Mesendoderm (in vitro differentiated cells): ENCODE measurements around the gene CRBN.

Experiments used
- DNase-seq: peaks from one replicate; pipeline ENCODE4 v3.0.0; 2013
- H2AK5ac ChIP-seq: 2 replicates; pipeline ENCODE4 v1.6.1; 2013; ENCODE audit warnings: low read length, inconsistent platforms
- H2BK120ac ChIP-seq: 2 replicates; pipeline ENCODE4 v1.6.1; 2013; ENCODE audit warnings: low read depth, mild to moderate bottlenecking, low read length, moderate library complexity, mixed read lengths
- H2BK15ac ChIP-seq: replicated peaks from 2 replicates; pipeline ENCODE4 v1.6.1; 2013; ENCODE audit warnings: low read depth, mild to moderate bottlenecking, moderate library complexity
- H2BK5ac ChIP-seq: 2 replicates; pipeline ENCODE4 v1.6.1; 2013; ENCODE audit warnings: low read length, inconsistent platforms
- H3K18ac ChIP-seq: 2 replicates; pipeline ENCODE4 v1.6.1; 2013; ENCODE audit warnings: mild to moderate bottlenecking, low read length, mixed read lengths
- H3K23ac ChIP-seq: one replicate; pipeline ENCODE4 v1.6.1; 2013; ENCODE audit warnings: low read length
- H3K27ac ChIP-seq: 2 replicates; pipeline ENCODE4 v1.5.1; 2013; ENCODE audit warnings: low read depth, mild to moderate bottlenecking, inconsistent platforms, low read length, moderate library complexity
- H3K27me3 ChIP-seq: 2 replicates; pipeline ENCODE4 v1.6.1; 2013; ENCODE audit warnings: low read length, control low read depth, mild to moderate bottlenecking, inconsistent platforms; ENCODE audit not compliant: insufficient read depth, poor library complexity
- H3K36me3 ChIP-seq: 2 replicates; pipeline ENCODE4 v1.6.1; 2013; ENCODE audit warnings: low read length, inconsistent platforms; ENCODE audit not compliant: control insufficient read depth, insufficient read depth
- H3K4ac ChIP-seq: one replicate; pipeline ENCODE4 v1.6.1; 2013; ENCODE audit warnings: low read depth, mild to moderate bottlenecking, low read length, moderate library complexity
- H3K4me1 ChIP-seq: 2 replicates; pipeline ENCODE4 v1.6.1; 2013; ENCODE audit warnings: low read depth, low read length, inconsistent platforms; ENCODE audit not compliant: control insufficient read depth
- H3K4me2 ChIP-seq: 2 replicates; pipeline ENCODE4 v1.6.1; 2013; ENCODE audit warnings: low read length
- H3K4me3 ChIP-seq: 2 replicates; pipeline ENCODE4 v1.5.1; 2013; ENCODE audit warnings: mild to moderate bottlenecking, low read length
- H3K56ac ChIP-seq: one replicate; pipeline ENCODE4 v1.6.1; 2013; ENCODE audit warnings: low read length
- H3K79me1 ChIP-seq: 2 replicates; pipeline ENCODE4 v1.6.1; 2013; ENCODE audit warnings: low read length, inconsistent platforms
- H3K79me2 ChIP-seq: 2 replicates; pipeline ENCODE4 v1.6.1; 2013; ENCODE audit warnings: mild to moderate bottlenecking, low read length; ENCODE audit not compliant: control insufficient read depth, insufficient read depth
- H3K9ac ChIP-seq: 2 replicates; pipeline ENCODE4 v1.6.1; 2013; ENCODE audit warnings: low read length, inconsistent platforms
- H4K5ac ChIP-seq: one replicate; pipeline ENCODE4 v1.6.1; 2013; ENCODE audit warnings: low read length
- H4K8ac ChIP-seq: one replicate; pipeline ENCODE4 v1.6.1; 2013; ENCODE audit warnings: low read depth, mild to moderate bottlenecking, control low read depth, low read length, moderate library complexity
- WGBS: extraction: QIAGEN DNeasy Blood & Tissue Kit; methylation state at CpG from one replicate; pipeline ENCODE4 v1.1.7; 2013; ENCODE audit warnings: low lambda C conversion rate, missing lambda C conversion rate; ENCODE audit not compliant: insufficient coverage; ENCODE audit errors: extremely low coverage; 5-methylcytosine and 5-hydroxymethylcytosine counted together

Gene CRBN

DNA sequence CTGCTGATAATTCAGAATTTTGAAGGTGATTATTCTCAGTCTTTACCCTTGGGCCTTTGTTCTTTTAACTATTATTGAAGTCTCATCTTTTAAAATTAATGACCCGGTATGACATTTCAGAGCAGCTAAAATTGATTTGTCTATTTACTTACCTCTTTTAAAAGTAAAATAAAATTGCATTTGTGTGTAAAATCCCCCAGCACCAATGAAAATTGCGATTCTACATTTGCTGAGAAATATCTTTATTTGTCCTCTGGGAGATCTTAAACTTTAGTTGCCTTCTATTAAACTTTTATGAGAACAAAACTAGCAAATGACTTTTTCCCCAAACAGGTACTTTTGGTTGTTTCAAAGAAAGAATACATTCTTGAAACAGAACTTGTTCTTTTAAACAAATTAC is 61.8 kb downstream of the CRBN start:
- no CpG with 5 or more reads among the region's 2 CpGs for WGBS
- no peak for DNase-seq
- Histone ChIP-seq H3K79me1 (no peaks in the 10 kb centered on the region), H3K27me3 (no peaks in the 10 kb centered on the region), H3K27ac (no peak overlapping the region), H3K9ac (no peak overlapping the region), H2BK5ac (no peak overlapping the region), H3K79me2 (no peaks in the 10 kb centered on the region), H3K4me3 (no peak overlapping the region), H3K56ac (no peak overlapping the region), H3K4ac (no peak overlapping the region), H3K36me3 (no peaks in the 10 kb centered on the region), H4K8ac (no peak overlapping the region), H3K4me2 (no peak overlapping the region), H3K4me1 (no peaks in the 10 kb centered on the region), H2AK5ac (no peak overlapping the region), H4K5ac (no peak overlapping the region), H3K23ac (no peak overlapping the region), H2BK120ac (no peak overlapping the region), H3K18ac (no peak overlapping the region), H2BK15ac (no peak overlapping the region)

DNA sequence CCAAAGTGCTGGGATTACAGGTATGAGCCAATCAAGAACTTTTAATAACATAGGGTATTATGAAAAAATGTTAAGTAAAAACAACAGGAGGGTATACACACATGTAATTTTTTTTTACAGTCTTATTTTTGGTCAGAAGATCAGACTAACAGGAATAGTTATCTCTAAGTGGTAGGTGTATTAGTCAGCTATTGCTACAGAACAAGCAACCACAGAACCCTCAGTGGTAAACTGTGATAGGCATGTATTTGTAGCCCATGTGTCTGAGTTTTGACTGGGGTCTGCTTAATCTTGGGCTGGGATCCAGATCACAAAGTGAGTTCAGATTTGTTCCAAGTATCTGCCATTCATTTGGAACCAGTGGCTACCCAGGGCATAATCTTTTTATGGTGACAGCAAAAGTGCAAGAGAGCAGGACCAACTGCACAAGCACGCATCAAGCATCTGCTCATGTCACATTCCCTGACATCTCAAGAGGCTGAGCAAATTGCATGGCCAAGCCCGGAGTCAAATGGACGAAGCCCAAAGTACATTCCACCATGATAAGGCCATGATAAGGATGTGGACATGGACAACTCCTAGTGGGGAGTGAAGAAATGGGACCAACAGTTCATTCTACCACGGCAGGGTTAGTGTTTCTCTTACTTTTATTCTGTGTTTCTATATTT is 66.3 kb downstream of the CRBN start:
- H4K5ac ChIP-seq, result no peak overlapping the region
- H3K27me3 ChIP-seq, result no peaks in the 10 kb centered on the region
- H3K79me2 ChIP-seq, result no peaks in the 10 kb centered on the region
- WGBS, result no CpG with 5 or more reads among the region's 4 CpGs
- H2BK5ac ChIP-seq, result no peak overlapping the region
- no peak overlapping the region for H2BK120ac ChIP-seq
- H3K4ac ChIP-seq, result no peak overlapping the region
- H3K4me3 ChIP-seq, result no peak overlapping the region
- no peak overlapping the region for H3K27ac ChIP-seq
- H3K4me1 ChIP-seq, result peaks cover 7% of the 10 kb centered on the region
- H2BK15ac ChIP-seq, result no peak overlapping the region
- H4K8ac ChIP-seq, result no peak overlapping the region
- H3K36me3 ChIP-seq, result no peaks in the 10 kb centered on the region
- H3K4me2 ChIP-seq, result no peak overlapping the region
- DNase-seq, result no peak
- no peak overlapping the region for H2AK5ac ChIP-seq
- no peak overlapping the region for H3K56ac ChIP-seq
- H3K9ac ChIP-seq, result no peak overlapping the region
- H3K23ac ChIP-seq, result no peak overlapping the region
- no peak overlapping the region for H3K18ac ChIP-seq
- no peaks in the 10 kb centered on the region for H3K79me1 ChIP-seq

DNA sequence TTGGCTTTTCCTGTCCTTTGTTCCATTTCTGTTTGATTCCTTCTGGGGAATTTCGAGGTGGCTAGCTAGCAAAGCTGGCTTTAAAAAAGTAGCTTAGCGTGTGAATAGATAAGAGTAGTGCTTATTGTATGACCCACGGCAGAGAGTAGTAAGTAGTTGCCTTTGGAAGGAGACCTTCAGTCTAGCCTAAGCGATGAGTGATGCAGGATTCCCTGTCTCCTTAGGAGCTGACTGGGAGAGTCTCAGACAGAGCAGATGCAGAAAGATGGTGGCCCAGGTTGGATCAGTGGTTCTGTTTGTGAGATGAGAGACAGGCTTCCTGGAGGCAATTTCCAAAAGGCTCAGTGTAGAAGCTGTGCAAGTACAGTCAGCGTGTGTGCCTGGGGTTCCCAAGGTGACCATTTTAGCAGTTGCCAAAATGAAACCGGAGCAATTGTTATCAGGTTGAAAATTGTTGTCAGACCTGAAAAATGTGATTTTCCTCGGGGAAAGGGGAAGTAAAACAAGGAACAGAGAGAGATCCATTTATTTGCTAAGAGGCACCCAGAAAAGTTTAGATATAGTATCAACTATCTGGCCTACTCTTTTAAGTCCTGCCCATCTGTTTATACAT is 68.6 kb downstream of the CRBN start:
- H3K27me3 ChIP-seq, result no peaks in the 10 kb centered on the region
- no peak overlapping the region for H3K23ac ChIP-seq
- no peak overlapping the region for H3K4me2 ChIP-seq
- no peak overlapping the region for H3K9ac ChIP-seq
- H2BK15ac ChIP-seq, result no peak overlapping the region
- H3K79me1 ChIP-seq, result no peaks in the 10 kb centered on the region
- H3K4me1 ChIP-seq, result peaks cover 7% of the 10 kb centered on the region
- no peak overlapping the region for H3K18ac ChIP-seq
- H4K5ac ChIP-seq, result no peak overlapping the region
- no peak overlapping the region for H4K8ac ChIP-seq
- no peak overlapping the region for H2BK5ac ChIP-seq
- DNase-seq, result peak; percentile 37
- no peak overlapping the region for H3K27ac ChIP-seq
- no peak overlapping the region for H3K56ac ChIP-seq
- no peak overlapping the region for H3K4me3 ChIP-seq
- H2AK5ac ChIP-seq, result no peak overlapping the region
- no CpG with 5 or more reads among the region's 7 CpGs for WGBS
- no peaks in the 10 kb centered on the region for H3K36me3 ChIP-seq
- no peak overlapping the region for H2BK120ac ChIP-seq
- H3K4ac ChIP-seq, result no peak overlapping the region
- no peaks in the 10 kb centered on the region for H3K79me2 ChIP-seq

DNA sequence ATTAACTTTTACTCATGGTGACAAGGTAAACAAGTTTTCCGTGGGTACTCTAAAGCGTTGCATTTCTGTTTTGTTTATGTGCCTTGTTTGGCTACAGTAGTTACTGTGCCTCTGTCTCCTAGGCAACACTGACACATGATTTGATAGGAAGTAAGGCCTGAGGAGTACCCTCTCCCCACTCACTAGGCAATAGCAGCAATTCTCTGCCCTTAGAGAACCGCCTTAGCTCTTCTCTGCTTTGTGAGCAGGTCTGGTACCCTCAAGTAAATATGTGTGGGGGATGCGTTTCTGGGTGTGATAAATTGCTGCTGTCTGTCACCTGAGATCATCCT is 69.2 kb downstream of the CRBN start, which contains the start of gene IL5RA:
Gene IL5RA, minus strand, starts transcription at position 76 of the 332 bp plus-strand sequence. CDS start 5,390 bp downstream, outside the sequence.
- peak; percentile 93 for DNase-seq
- no peak within 1 kb of the TSS for H3K4ac ChIP-seq

DNA sequence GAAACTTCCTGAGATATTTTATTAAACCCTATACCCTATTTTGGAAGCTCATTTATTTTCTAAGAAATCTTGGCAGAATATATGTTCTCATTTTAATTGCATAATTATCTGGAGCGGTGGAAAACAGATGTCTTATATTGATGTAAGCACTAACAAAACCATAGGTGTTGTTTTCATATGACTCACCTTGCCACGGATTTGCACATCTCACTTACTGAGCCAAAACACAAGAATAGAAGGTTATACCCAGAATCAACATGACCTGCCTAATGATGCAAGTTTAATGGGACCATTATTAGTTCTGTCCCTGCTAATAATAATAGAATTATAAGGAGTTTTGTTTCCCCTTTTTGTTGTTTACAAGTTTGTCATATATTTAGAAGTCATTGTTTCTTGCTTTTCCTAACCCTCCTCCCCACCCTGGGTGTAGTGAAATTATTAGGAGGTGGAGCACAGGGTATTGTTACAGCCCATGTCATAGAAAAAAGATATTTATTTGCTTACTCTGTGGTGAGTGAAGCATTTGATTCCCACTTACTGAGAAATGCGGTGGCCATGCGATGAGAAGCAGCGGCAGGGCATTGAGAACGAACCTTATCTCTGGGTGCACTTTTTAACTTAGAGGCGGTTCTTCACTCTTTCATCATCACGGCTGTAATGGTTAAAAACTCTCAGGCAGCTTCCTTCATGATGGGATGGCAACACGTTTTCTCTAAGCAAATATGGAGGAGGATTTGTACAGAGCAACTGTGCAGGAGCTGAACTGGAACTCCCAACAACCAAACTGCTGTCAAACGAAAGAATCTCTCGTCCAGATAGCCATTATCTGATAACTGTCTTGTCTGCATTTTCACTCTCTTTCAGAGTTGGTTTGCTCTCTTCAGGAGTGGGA is 69.8 kb downstream of the CRBN start:
- H3K27me3 ChIP-seq, result no peaks in the 10 kb centered on the region
- no peak overlapping the region for H2BK5ac ChIP-seq
- no peak overlapping the region for H3K23ac ChIP-seq
- H3K9ac ChIP-seq, result no peak overlapping the region
- no peaks in the 10 kb centered on the region for H3K36me3 ChIP-seq
- H3K4me2 ChIP-seq, result no peak overlapping the region
- no peak overlapping the region for H3K27ac ChIP-seq
- no peak overlapping the region for H4K8ac ChIP-seq
- no peaks in the 10 kb centered on the region for H3K79me2 ChIP-seq
- no peak overlapping the region for H3K4ac ChIP-seq
- DNase-seq, result no peak
- H3K56ac ChIP-seq, result no peak overlapping the region
- WGBS, result no CpG with 5 or more reads among the region's 11 CpGs
- H3K18ac ChIP-seq, result no peak overlapping the region
- H3K4me1 ChIP-seq, result peaks cover 7% of the 10 kb centered on the region
- no peaks in the 10 kb centered on the region for H3K79me1 ChIP-seq
- no peak overlapping the region for H4K5ac ChIP-seq
- H2BK15ac ChIP-seq, result no peak overlapping the region
- no peak overlapping the region for H3K4me3 ChIP-seq
- H2AK5ac ChIP-seq, result no peak overlapping the region
- no peak overlapping the region for H2BK120ac ChIP-seq

More for the DNA sequence above, 69.2 kb downstream of the CRBN start, which contains the start of gene IL5RA:
- Histone ChIP-seq H3K4me3 (no peak within 1 kb of the TSS), H2BK5ac (no peak within 1 kb of the TSS), H4K5ac (no peak within 1 kb of the TSS), H4K8ac (no peak within 1 kb of the TSS), H2BK15ac (no peak within 1 kb of the TSS), H3K4me2 (no peak within 1 kb of the TSS), H3K27ac (no peak within 1 kb of the TSS), H3K27me3 (no peaks in the 10 kb centered on the region), H3K18ac (no peak within 1 kb of the TSS), H3K56ac (peak within 1 kb of the TSS; percentile 29), H3K23ac (no peak within 1 kb of the TSS), H3K79me1 (no peaks in the 10 kb centered on the region), H3K4me1 (peaks cover 7% of the 10 kb centered on the region), H2AK5ac (no peak within 1 kb of the TSS), H3K36me3 (no peaks in the 10 kb centered on the region), H2BK120ac (no peak within 1 kb of the TSS), H3K79me2 (no peaks in the 10 kb centered on the region), H3K9ac (no peak within 1 kb of the TSS)
- WGBS, result no CpG with 5 or more reads among the region's 4 CpGs
